ENCODE measurements around the gene ZNF217.
"Not testable (repeated sequence)": the region's sequence is repeated elsewhere in the genome, so short reads cannot be mapped to it uniquely, and the experiment has no call there.

ZNF217 gene

DNA sequence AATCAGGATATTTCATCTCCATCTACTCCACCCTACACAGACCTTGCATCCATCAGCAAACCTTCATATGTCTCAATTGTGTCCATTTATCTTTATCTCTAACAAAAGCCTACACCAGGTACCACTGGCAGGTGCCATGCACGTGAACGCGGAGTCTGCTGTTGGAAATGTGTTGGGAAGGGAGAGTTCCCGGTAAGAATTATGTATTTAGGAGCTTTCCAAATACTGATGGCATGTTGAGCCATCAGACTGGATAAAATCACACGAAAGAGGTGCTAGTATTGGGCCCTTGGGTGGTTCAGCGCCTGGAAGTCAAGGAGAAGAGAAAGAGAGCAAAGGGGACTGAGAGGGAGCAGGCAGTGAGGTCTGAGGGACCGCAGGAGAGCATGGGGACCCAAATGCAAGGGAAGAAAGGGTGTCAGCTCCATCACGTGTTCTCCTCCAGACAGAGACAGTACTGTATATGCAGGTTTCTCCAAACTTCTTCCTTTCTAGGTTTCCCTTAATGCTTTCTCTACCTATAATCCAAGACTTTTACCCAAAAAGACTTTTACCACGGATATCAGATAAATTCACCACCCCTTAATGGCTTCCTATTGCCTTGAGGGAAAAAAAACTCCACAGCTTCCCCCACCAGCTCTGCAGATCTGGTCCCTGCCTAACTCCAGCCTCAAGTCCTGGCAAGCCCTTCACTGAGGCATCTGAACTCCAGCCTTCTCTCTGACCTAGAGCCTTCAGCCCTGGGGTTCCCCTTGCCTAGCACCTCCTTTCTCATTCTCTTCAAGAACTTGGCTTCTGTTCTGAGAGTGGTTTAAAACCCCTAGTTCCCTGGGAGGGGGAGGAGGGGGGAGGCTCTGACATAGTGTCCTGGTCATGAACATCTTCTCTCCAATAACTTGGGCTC, 4.8 kb upstream of the ZNF217 start:
- DNase-seq (ENCODE audit: low read depth in 2 of 2), result no peak

DNA sequence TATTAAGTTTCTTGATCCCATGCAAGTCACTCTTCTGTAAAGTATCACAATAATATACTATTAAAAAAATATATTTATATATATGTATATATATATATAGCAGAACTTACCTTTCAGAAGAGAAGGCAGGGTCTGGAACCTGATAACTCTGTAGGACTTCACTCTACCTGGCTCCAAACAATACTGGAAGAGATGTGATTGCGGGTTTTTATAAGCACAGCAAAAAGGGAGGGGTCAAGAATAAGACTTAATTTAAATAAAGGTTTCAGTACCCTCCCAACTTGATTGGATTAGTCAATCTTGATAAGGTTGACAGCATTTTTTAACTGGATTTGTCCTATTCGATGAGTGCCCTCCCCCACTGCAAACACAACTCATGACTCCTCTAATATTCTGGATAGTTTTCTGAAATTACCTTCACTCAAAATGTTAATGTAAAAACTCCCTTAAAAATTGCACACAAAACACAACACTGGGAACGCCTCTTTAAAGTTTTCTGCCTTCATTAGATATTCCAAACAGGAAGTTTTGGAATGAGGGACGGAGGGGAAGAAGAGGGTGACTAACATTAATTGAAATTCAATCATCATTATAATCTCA, 4.0 kb upstream of the ZNF217 start:
- DNase-seq (ENCODE audit: low read depth in 2 of 2), result no peak

DNA sequence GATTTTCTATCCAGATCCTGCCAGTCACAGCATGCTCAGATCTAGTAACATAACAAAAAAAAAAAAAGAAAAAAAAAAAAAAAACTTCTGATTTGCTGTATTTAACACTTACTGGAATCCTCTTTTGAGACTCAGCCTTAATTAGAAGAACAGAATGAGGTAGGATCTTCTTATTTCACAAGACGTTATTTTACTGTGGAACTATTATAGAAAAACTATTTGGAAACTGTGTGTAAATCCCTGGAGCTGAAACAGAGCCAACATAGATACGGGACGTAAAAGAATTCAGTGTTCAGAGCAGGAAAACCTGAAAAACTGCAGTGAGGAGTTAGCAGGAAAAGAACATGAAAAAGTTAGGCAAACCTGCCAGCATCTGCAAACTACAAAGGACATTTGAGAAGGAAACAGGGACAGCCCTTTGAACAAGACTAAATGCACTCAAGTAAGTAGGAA, 3.4 kb upstream of the ZNF217 start:
- no peak for DNase-seq (ENCODE audit: low read depth in 2 of 2)

DNA sequence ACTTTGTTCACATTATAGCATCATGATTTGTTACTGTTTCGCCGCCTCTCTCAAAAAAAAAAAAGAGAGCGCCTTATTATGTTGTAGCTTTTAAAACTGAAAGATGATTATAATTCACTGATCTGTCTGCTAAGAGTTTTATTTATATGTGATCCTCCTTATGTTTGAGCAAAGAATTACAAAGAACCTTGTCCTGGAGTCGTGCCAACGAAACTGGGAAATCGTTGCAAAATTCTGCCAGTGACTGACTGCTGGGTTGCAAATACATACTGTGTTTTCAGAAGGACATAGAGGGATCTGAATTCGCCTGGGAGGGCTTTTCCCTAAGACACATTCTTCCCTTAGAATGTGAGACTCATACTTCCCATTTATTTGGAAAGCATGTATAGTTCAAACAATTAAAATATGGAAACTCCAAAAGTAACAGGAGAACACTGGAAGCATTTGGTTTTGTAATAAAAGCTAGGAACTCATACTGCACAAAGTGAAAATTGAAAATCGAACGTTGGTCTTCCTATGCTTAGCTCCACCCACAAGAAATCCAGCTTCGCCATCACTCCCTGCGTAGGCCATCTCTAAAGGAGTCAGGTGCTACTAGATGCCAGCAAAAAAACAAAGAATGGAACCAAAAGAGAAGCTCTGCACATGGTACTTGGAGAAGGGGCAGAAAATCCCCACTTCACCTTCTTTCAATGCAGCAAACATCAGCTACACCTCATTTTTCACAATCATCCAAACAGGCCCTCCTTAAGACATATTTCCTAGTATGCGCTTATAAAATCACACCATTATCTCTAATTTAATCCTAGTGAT, 2.8 kb upstream of the ZNF217 start:
- DNase-seq (ENCODE audit: low read depth in 2 of 2), result not testable (repeated sequence)

DNA sequence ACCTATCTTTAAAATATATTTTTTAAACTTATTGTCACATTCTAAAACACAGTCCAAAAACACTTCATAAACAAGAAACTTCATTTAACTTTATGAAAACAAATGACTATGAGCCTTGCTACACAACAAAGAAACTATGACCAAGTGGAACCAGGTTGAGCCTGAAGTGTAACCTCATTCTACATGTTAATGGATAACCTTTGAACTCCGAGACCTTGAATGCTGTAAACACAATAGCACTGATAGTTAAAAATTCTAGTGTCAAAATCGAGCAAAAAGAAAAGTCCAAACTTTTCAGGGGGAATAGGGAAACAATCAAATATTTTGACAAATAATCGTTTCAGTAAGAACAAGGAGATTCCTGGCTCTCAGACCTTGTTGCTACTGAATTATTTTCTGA, 2.1 kb upstream of the ZNF217 start:
- not testable (repeated sequence) for DNase-seq (ENCODE audit: low read depth in 2 of 2)

DNA sequence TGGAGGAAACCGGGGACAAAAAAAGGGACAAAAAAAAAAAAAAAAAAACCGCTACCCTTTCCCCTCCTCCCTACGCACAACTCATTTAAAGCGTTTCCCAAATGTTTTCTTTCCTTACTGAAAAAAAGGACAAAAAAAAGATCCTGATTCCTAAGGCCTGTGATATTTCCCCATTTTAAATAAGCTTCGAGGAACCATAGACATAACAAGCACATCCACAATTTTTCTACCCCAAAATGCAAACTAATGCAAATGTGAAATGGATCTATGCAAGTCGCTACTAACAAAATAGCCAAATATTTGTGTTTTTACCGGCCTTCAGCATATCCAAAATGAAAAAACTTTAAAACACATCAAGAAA, 1.4 kb upstream of the ZNF217 start:
- DNase-seq (ENCODE audit: low read depth in 2 of 2), result no peak

DNA sequence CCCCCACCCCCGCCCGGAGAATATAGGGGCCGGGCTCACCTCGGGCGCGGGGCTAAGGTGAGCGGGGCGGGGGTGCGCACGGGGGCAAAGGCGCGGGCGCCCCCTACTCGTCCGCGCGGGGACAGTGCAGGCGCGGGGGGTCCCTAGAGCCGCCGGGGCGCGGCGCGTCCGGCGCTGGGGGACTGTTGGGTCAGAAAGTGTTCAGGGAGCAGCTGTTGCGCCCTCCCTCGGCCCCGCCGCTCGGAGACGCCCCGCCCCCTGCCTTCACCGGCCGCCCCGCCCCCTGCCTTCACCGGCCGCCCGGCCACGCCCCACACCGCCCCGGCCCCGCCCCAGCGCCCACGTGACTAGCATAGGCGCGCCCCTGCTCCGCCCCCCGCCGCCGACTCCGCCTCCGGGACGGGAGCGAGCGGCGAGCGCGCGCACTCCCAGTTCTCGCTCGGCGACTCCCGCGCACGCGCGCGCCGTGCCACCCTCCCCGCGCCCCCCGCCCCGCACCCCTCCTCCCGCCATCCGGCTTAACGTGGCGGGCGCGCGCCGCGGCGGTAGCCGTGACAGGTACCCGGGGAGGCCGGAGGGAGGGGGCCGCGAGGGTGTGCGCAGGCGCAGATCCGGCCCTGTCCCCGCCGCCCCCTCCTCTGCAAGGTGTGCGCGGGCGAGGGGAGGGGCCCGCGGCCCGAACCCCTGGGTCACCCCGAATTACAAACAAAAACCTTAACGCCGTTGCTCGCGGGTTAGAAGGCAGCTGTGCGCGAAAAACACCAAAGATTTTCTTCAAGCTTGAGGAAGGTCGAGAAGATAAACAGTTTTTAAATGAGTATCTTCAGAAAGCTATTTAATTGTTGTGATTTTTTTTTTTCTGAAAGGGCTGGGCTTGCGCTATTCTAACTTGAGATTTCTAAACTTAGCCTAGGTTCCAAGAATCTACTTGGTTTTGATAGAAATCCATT, 704 bp upstream of the ZNF217 start:
- DNase-seq (ENCODE audit: low read depth in 2 of 2), result peak; percentile 95 to 98

DNA sequence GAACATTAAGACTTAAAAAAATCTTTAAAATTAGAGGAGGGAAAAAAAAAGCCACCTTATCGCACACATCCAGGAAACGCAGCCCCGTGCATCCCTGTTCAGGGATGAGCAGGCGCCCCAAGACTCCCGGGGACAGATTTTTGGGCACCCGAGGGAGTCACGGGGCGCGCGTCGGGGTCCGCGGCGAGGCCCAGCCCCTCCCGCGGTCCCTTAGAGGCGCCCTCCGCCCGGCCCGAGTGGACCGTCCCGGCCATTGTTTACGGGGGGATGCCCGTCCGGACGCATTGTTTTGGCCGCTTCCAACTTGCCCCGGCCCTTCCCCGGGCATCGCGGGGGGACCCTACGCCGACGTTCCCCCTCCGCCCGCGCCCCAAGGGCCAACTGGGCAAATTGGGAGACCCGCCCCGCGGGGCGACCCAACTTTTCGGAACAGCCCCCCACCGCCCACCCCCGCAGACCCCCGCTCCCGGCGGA, 610 bp downstream of the ZNF217 start:
- no peak for DNase-seq (ENCODE audit: low read depth in 2 of 2)

DNA sequence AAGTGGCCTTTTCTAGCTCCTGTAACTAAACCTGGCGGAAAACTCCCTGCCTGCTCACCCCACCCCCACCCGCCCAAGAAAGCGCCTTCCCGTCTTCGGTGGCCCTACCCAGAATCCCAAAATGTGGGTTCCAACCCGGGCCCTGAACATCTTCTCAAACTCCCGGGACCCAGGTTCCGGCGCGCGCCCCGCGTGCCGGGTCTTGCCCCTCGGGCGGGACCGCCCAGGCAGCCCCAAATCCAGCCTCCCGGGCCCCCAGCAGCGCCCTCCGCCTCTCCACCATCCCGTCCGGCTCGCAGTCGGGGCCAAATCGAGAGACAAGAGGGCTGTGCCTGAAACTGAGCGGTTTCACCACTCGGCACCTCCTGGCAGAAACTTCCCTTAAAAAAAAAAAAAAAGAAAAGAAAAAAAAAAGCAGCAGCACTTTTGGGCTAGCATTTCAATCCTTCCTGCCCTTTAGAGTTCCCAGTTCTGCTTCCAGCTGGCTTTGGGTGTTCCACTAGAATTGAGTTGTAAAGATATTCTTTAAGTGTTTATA, 1.1 kb downstream of the ZNF217 start:
- not testable (repeated sequence) for DNase-seq (ENCODE audit: low read depth in 2 of 2)

DNA sequence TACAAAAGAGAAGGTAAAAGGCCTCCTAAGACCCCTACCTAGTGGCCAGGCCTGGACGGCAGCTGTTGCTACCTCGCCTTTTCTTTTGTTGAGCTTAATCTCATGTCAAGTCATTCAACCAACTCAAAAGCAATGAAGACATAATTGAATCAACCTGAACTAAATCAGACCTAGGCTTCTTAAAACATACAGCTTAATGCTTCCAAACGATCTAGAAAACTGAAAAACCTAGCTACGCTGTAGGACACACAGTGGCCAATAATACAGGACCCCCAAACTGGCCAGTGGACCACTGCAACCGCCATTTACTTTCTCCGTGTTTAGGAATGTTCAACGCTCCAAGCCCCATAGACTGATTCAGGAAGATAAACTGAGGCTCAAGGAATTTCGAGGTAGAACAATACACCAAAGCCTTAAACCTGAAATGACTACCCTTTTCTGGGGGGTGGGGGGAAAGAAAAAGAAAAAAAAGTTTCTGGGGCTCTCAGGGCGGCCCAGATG, 1.6 kb downstream of the ZNF217 start:
- DNase-seq (ENCODE audit: low read depth in 2 of 2), result not testable (repeated sequence)

DNA sequence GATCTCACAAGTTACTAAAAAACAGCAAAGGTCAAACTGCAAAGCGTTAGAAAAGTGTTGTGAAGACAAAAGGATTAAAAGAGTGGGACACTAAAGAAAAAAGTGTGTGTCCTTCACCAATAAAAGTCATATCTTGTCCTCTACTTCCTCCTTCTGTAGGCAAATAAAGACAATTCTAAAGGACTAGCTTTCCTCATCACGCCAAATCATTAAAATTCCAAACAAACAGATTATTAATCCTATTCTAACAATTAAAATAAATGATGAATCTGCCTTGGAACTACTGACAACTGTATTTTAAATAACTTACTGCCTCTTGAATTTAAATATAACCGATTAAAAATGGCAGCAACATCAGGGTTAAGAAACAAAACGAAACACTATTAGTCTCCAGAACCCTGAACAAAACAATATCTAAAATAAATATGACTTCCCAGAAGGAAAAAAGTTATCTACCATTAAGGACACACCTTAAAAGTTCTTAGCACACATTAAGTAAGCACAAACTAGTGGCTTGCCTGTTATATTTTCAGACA, 2.4 kb downstream of the ZNF217 start:
- not testable (repeated sequence) for DNase-seq (ENCODE audit: low read depth in 2 of 2)

DNA sequence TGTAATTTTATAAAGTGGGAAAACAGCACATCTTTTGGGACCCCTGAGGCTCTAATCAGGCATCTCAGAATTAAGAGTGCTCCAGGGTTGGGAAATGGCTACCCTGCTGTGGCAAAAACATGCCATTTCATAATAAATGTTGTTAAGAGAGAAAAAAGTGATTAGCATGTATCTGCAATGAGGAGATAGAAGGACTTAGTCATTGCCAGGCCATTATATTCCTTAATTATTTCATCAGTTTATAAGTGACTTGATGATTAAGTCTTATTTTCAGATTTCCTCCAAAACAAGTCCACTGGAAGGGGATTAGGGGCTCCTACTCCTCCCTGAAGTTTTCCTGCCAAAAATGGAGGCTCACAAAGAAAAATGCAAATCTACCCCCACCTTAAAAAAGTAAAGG, 3.0 kb downstream of the ZNF217 start:
- not testable (repeated sequence) for DNase-seq (ENCODE audit: low read depth in 2 of 2)

DNA sequence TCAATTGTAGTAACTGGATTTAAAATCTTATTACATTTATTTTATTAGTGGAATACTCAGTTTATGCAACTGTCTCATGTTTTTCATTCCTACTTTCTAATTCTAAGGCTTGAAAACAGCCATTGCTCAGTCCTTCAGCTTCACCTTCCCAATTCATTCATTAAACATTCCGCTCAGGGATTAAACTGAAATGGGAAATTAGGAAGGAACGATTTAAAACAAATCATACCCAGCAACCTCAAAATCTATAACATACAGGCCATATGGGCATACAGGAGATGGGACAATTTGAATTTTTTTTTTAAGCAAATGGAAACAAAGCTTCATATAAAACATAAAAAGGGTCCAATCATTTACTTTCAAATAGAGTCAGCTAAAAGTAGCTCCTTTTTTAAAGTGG, 3.5 kb downstream of the ZNF217 start:
- not testable (repeated sequence) for DNase-seq (ENCODE audit: low read depth in 2 of 2)

DNA sequence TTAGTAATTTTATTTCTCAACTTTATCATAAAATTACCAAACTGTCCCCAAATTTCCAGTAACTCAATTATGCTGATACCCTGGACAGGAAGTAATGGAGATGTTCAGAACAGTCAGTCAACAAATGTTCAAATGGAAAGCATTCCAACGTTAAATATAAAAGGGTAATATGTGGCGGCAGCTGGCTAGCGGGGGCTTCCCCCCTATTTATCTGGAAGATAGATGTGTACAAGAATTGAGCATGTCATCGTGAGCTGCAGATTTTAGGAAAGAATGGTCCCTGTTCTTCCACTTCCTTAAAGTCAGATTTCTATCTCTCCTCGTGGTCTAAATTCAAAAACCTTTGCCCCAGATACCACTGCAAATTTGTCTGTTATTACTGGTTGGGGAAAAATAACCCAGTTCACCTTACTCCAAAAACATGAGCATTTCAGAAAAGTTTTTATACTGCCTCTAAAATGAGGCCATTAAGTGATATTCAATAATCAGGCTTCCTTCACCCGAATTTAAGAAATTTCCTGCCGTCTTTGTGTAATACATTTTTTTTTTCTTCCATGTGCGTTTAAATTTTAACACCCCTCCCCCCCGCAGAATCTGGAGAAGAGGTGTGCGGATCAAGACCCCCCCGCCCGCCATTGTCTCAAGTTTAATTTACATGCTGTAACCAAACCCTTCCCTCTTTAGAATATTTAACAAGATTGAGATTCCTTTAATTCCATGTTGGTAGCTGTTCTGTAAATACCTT, 4.1 kb downstream of the ZNF217 start:
- not testable (repeated sequence) for DNase-seq (ENCODE audit: low read depth in 2 of 2)

DNA sequence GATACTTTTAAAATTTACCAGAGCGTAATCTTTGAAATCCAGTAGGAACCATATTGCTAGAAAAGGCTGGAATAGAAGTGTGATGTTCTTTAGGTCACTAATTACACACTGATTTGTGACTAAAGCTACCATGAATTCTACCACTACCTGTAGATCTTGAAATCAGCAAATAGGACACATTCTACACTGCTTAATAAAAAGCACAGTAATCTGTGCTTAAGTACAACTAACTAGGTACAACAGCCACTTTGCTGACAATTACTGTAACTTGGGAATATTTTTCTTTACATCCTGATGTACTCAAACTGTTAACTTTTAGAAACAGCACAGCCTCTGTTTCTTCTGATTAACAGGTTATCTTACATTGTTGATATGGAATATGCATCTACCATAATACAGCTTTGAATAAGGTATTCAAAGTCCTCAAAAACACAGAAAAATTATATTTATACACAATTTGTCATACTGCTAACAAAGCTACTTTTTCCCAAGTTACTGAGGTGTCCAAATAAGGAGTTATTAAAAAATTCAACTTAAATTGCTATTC, 6.4 kb downstream of the ZNF217 start:
- DNase-seq (ENCODE audit: low read depth in 2 of 2), result not testable (repeated sequence)

DNA sequence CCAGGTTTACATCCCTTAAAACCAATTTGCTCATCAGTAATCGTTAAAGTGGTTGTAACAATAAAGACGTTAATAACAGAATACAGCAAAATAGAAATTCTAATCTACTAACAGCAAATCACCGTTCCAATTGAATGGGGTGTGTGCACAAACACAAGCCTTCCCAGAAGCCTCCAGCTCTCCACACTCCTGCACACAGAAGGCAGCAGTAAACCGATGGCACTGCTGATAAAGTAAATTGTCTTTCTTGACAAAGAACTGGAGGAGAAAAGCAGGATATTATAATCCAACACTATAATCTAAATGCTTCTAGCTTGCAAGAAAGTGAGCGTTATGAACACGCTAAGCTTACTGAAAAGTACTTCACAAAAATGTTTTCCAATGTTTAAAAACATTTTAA, 7.0 kb downstream of the ZNF217 start:
- no peak for DNase-seq (ENCODE audit: low read depth in 2 of 2)

DNA sequence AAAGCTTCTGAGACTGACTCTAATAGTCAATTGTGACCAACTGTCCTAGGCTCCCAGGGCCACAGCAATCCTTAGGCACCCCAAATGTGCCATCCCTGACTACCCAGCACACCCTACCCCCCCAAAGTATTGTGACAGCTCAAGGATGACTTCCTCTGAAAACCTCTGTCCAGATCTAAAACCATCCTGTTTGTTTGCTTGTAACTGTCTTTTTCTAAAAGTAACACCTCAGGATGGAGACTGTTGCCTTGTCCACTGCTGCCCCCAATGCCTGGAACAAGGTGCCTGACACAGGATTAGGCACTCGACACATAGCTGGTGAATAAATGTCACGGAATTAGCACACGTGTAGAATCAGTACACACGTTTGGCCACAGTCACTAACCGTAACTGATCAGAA, 7.7 kb downstream of the ZNF217 start:
- not testable (repeated sequence) for DNase-seq (ENCODE audit: low read depth in 2 of 2)

DNA sequence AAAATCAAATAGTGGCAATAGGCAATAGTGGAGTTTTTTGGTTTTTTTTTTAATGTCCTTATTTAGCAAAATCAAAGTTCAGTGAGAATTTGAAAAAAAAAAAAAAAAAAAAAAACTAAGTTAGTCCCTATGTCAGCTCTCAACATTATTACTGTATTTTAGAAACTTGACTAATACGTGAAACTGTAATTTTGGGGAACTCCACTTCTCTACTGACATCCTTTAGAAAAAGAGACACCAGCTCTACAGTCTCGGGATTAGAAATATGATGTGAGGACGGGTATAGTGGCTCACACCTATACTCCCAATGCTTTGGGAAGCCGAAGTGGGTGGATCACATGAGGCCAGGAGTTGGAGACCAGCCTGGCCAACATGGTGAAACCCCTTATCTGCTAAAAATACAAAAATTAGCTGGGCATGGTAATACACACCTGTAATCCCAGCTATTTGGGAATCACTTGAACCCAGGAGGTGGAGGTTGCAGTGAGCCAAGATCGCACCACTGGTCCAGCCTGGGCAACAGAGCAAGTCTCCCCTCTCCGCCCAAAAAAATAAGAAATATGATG, 8.6 kb downstream of the ZNF217 start:
- DNase-seq (ENCODE audit: low read depth in 2 of 2), result not testable (repeated sequence)

DNA sequence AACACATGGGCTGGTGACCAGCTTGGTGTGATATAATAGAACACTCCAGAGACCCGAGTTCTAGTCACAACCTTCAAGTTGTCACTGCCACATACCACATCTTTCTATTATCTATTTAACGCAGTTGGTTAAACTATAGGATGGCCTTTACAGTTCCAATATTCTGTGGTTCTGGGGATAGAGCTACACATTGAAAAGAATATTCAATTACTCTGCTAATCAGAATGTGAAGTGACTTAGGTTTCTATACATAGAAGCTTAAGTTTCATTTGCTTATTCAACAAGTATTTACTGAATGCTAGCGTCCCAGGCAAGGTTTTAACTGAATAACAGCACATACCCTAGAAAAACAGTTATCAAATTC, 9.1 kb downstream of the ZNF217 start:
- DNase-seq (ENCODE audit: low read depth in 2 of 2), result not testable (repeated sequence)

Data from stimulated activated CD8-positive, alpha-beta memory T cell treated with anti-CD3 and anti-CD28 coated beads, Interleukin-7, amount 100 ng/mL, for 1 hour (primary cell).